Activated CD8-positive, alpha-beta T cell treated with anti-CD3 and anti-CD28 coated beads for 36 hours (primary cell): ENCODE measurements around the gene CYP4F22. TPM values are rescaled to one million over a fixed set of nuclear protein-coding genes. Genes with fewer than 3 reads are reported as not detected.

ENCODE experiments used
- ATAC-seq: fragments of 200-7000 bp; cut with Tn5 transposase; one replicate; pipeline ENCODE4 v1.10.0; 2021; ENCODE audit warnings: mild to moderate bottlenecking, moderate library complexity
- CTCF ChIA-PET: fragments of 350-600 bp; sonication (Branson Sonifier 250); formaldehyde crosslinking; loops from one replicate; lab custom pipeline; 2021; ENCODE audit warnings: antibody characterized with exemption; lab: Charles Lee
- POLR2A ChIA-PET: fragments of 350-600 bp; sonication (Branson Sonifier 250); formaldehyde crosslinking; loops from one replicate; lab custom pipeline; 2021; ENCODE audit warnings: antibody characterized with exemption; lab: Charles Lee
- DNase-seq: peaks from one replicate; pipeline ENCODE4 v3.0.0-alpha.2; 2020
- H3K27ac Mint-ChIP-seq: one replicate; pipeline ENCODE4 v1.8.0; 2021; ENCODE audit warnings: mild to moderate bottlenecking, mixed read lengths
- H3K27me3 Mint-ChIP-seq: one replicate; pipeline ENCODE4 v1.8.0; 2021; ENCODE audit warnings: mixed read lengths
- H3K36me3 Mint-ChIP-seq: one replicate; pipeline ENCODE4 v1.8.0; 2021; ENCODE audit warnings: low read depth, mixed read lengths
- H3K4me1 Mint-ChIP-seq: one replicate; pipeline ENCODE4 v1.8.0; 2021; ENCODE audit warnings: low read depth, mixed read lengths
- H3K4me3 Mint-ChIP-seq: one replicate; pipeline ENCODE4 v1.8.0; 2021; ENCODE audit warnings: mild to moderate bottlenecking, moderate library complexity, mixed read lengths
- H3K9me3 Mint-ChIP-seq: one replicate; pipeline ENCODE4 v1.8.0; 2021; ENCODE audit warnings: mixed read lengths
- CTCF ChIP-seq: fragments of 200-600 bp; IDR thresholded peaks from one replicate; pipeline ENCODE4 v1.8.0; 2022; ENCODE audit warnings: antibody characterized with exemption, mild to moderate bottlenecking
- intact Hi-C: fragments of 100-400 bp; cut with micrococcal nuclease; formaldehyde crosslinking; loops from one replicate; pipeline ENCODE4 v1.10.0; 2022
- total RNA-seq, 2 experiments: library from RNA; stranded (reverse); gene quantifications; one replicate each; pipeline ENCODE4 v1.2.3, GENCODE V29; 2021

CYP4F22 gene
- total RNA-seq, 2 experiments from 2014 or later: 1.5 to 1.7 TPM

- no peak for ATAC-seq
- Mint-ChIP-seq H3K4me3 (no peak overlapping the region), H3K27me3 (no peaks in the 10 kb centered on the region), H3K4me1 (peaks cover 12% of the 10 kb centered on the region), H3K27ac (no peak overlapping the region), H3K9me3 (no peaks in the 10 kb centered on the region), H3K36me3 (no peaks in the 10 kb centered on the region)
- intact Hi-C loops: loop anchor here (2.0 to 10.0 kb wide), 5 partner anchors 90 to 380 kb away; partner anchors contain the start of genes AKAP8 and AKAP8L
- ChIA-PET POLR2A (interaction anchor here (4.0 kb wide), 1 partner anchor 139 kb away, joined by 35 read pairs; the partner anchor contains the start of gene AKAP8L), CTCF (interaction anchor here (0.7 to 4.3 kb wide), 5 partner anchors 124 to 380 kb away, joined by 3 to 138 read pairs (median 3); partner anchors contain the start of gene AKAP8L)
- no peak for DNase-seq
- no peak for TF ChIP-seq CTCF
Observed at GRCh38 chr19:15557223-15557622, 48.9 kb downstream of the CYP4F22 start.

- TF ChIP-seq CTCF: no peak
- ATAC-seq (no peak), DNase-seq (no peak)
- POLR2A ChIA-PET: no interaction called here
- Mint-ChIP-seq H3K36me3 (no peaks in the 10 kb centered on the region), H3K27ac (no peak overlapping the region), H3K27me3 (peaks cover 13% of the 10 kb centered on the region), H3K9me3 (no peaks in the 10 kb centered on the region), H3K4me1 (no peaks in the 10 kb centered on the region), H3K4me3 (no peak overlapping the region)
- CTCF ChIA-PET: interaction anchor here (1.1 to 3.0 kb wide), 2 partner anchors 143 to 385 kb away, joined by 3 to 22 read pairs; partner anchors contain the start of gene AKAP8L
- intact Hi-C loops: no loop called here
Observed at GRCh38 chr19:15562145-15562544, 53.8 kb downstream of the CYP4F22 start.

- ChIA-PET POLR2A (no interaction called here), CTCF (interaction anchor here (1.1 kb wide), 1 partner anchor 385 kb away, joined by 3 read pairs; no protein-coding TSS in a partner anchor)
- intact Hi-C loops: no loop called here
- no peak for TF ChIP-seq CTCF
- no peak overlapping the region for H3K27ac Mint-ChIP-seq
- no peaks in the 10 kb centered on the region for H3K9me3 Mint-ChIP-seq
- no peak overlapping the region for H3K4me3 Mint-ChIP-seq
- H3K27me3 Mint-ChIP-seq: peaks cover 13% of the 10 kb centered on the region
- H3K4me1 Mint-ChIP-seq: no peaks in the 10 kb centered on the region
- ATAC-seq (no peak), DNase-seq (no peak)
- no peaks in the 10 kb centered on the region for H3K36me3 Mint-ChIP-seq
Observed at GRCh38 chr19:15562861-15563260, 54.5 kb downstream of the CYP4F22 start.

- TF ChIP-seq CTCF: no peak
- DNase-seq (no peak), ATAC-seq (no peak)
- Mint-ChIP-seq H3K27me3 (peaks cover 15% of the 10 kb centered on the region), H3K36me3 (no peaks in the 10 kb centered on the region), H3K27ac (no peak overlapping the region), H3K4me3 (no peak overlapping the region), H3K4me1 (no peaks in the 10 kb centered on the region), H3K9me3 (no peaks in the 10 kb centered on the region)
- ChIA-PET POLR2A (no interaction called here), CTCF (no interaction called here)
- intact Hi-C loops: no loop called here
Observed at GRCh38 chr19:15563325-15563794, 55.0 kb downstream of the CYP4F22 start.

GRCh38 chr19:15563931-15564330 is 55.6 kb downstream of the CYP4F22 start:
- Mint-ChIP-seq H3K27me3 (peaks cover 15% of the 10 kb centered on the region), H3K4me1 (no peaks in the 10 kb centered on the region), H3K9me3 (no peaks in the 10 kb centered on the region), H3K36me3 (no peaks in the 10 kb centered on the region), H3K27ac (no peak overlapping the region), H3K4me3 (no peak overlapping the region)
- ATAC-seq (no peak), DNase-seq (no peak)
- ChIA-PET CTCF (no interaction called here), POLR2A (no interaction called here)
- TF ChIP-seq CTCF: no peak
- intact Hi-C loops: no loop called here
